Natural killer cell (primary cell): Measurements from ENCODE around the gene MRPS7. TPM values are rescaled to one million over a fixed set of nuclear protein-coding genes. Genes with fewer than 3 reads are reported as not detected.
A peak's percentile ranks its signal among the peaks of the same experiment; 100 is the strongest.

Source experiments
- ATAC-seq, 3 donors: fragments of 150-1000 bp in 2 of 3; fragments of 200-7000 bp in 1 of 3; cut with Tn5 transposase; 1 replicate in 1 of 3; 2 replicates in 2 of 3; pipeline ENCODE4 v1.10.0; 2021; ENCODE audit warnings: mild to moderate bottlenecking in 2 of 3, moderate library complexity in 2 of 3
- DNase-seq, 2 donors: peaks; one replicate each; pipeline versions ENCODE4 v3.0.0 to v3.0.0-alpha.2; 2013 to 2021; ENCODE audit warnings: mixed read lengths in 1 of 2
- H3K27ac ChIP-seq: one replicate; pipeline ENCODE4 v1.5.1; 2013; ENCODE audit warnings: mild to moderate bottlenecking, low read length
- H3K27me3 ChIP-seq: one replicate; pipeline ENCODE4 v1.6.1; 2013; ENCODE audit warnings: low read length; ENCODE audit not compliant: control insufficient read depth, insufficient read depth
- H3K36me3 ChIP-seq: one replicate; pipeline ENCODE4 v1.6.1; 2013; ENCODE audit warnings: low read length; ENCODE audit not compliant: control insufficient read depth, insufficient read depth
- H3K4me1 ChIP-seq: one replicate; pipeline ENCODE4 v1.6.1; 2013; ENCODE audit warnings: low read length; ENCODE audit not compliant: control insufficient read depth, insufficient read depth
- H3K4me3 ChIP-seq: one replicate; pipeline ENCODE4 v1.5.1; 2013; ENCODE audit warnings: low read length
- H3K9me3 ChIP-seq: one replicate; pipeline ENCODE4 v1.6.1; 2013; ENCODE audit warnings: low read length; ENCODE audit not compliant: control insufficient read depth, insufficient read depth
- H3K27ac Mint-ChIP-seq, 2 donors: one replicate each; pipeline ENCODE4 v1.8.0; 2022; ENCODE audit warnings: mild to moderate bottlenecking in 2 of 2, mixed read lengths in 2 of 2, moderate library complexity in 1 of 2
- H3K27me3 Mint-ChIP-seq, 2 donors: one replicate each; pipeline ENCODE4 v1.8.0; 2022; ENCODE audit warnings: low read depth in 2 of 2, mixed read lengths in 2 of 2
- H3K36me3 Mint-ChIP-seq: one replicate; pipeline ENCODE4 v1.8.0; 2022; ENCODE audit warnings: mixed read lengths
- H3K4me1 Mint-ChIP-seq, 2 donors: one replicate each; pipeline ENCODE4 v1.8.0; 2022; ENCODE audit warnings: mixed read lengths in 2 of 2
- H3K4me3 Mint-ChIP-seq: one replicate; pipeline ENCODE4 v1.8.0; 2022; ENCODE audit warnings: mild to moderate bottlenecking, moderate library complexity, mixed read lengths
- H3K9me3 Mint-ChIP-seq, 2 donors: one replicate each; pipeline ENCODE4 v1.8.0; 2022; ENCODE audit warnings: mixed read lengths in 2 of 2
- WGBS: methylation state at CpG from one replicate; pipeline ENCODE4 v1.1.7; 2013; ENCODE audit warnings: missing lambda C conversion rate; ENCODE audit not compliant: insufficient coverage; 5-methylcytosine and 5-hydroxymethylcytosine counted together
- intact Hi-C: fragments of 100-400 bp; cut with micrococcal nuclease; formaldehyde crosslinking; loops from one replicate; pipeline ENCODE4 v1.14.2; 2022
- total RNA-seq, 4 donors: library from RNA; stranded (reverse); fragments of 120-200 nt in 1 of 4; gene quantifications; one replicate each; pipeline versions ENCODE4 v1.2.3 to v1.2.4, GENCODE V29; 2013 to 2022
- TF ChIP-seq, protein P1 (sequence below): fragments of 200-600 bp; IDR thresholded peaks from one replicate; pipeline ENCODE4 v1.8.0; 2022; ENCODE audit warnings: antibody characterized with exemption

Gene MRPS7
- total RNA-seq, 3 donors from 2014 or later (not counting 1 experiment from before 2014, with no cell fraction given) = 27.3 to 29.4 (median 27.9) TPM

DNA sequence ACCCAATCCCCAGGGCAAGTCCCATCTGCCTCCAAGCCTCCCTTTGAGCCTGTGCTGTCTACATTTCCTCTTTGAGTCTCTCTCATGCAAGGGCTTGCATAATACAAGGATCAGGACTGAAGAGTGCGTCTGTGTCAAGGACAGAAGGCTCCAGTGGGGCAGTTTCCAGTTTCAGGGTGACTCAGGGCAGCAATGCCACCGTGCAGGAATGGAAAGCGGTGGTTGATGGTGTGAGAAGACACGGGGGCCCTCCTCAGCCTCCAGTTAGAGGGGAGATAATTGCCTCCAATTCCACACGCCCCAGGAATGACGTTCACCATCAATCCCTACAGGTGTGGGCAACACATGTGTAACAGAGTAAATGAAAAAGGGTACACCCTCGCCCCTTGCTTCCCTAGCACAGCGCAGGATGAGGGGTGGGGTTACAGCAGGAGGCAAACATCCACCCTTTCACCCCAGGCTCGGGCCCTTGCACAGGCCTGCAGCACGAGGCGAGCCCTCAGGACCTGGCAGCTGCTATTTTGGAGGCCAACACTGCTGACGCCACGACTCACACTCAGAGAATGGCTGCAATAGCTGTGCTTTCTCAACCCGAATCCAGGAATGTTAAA is 52.4 kb downstream of the MRPS7 start:
- 78% methylated on average over 14 of the region's 14 CpGs for WGBS
- ATAC-seq = peak in 1 of 3 donors; percentile 25
- Mint-ChIP-seq H3K27me3 (no peaks in the 10 kb centered on the region), H3K9me3 (no peaks in the 10 kb centered on the region), H3K36me3 (no peaks in the 10 kb centered on the region), H3K4me3 (no peak overlapping the region), H3K4me1 (peaks cover 5 to 12% of the 10 kb centered on the region in 2 donors), H3K27ac (peak overlapping the region; percentile 61 to 80)
- H3K4me1 ChIP-seq = peaks cover 63% of the 10 kb centered on the region
- H3K27me3 ChIP-seq = no peaks in the 10 kb centered on the region
- no peaks in the 10 kb centered on the region for H3K9me3 ChIP-seq
- no peak overlapping the region for H3K4me3 ChIP-seq
- DNase-seq = no peak
- TF ChIP-seq, protein P1, sequence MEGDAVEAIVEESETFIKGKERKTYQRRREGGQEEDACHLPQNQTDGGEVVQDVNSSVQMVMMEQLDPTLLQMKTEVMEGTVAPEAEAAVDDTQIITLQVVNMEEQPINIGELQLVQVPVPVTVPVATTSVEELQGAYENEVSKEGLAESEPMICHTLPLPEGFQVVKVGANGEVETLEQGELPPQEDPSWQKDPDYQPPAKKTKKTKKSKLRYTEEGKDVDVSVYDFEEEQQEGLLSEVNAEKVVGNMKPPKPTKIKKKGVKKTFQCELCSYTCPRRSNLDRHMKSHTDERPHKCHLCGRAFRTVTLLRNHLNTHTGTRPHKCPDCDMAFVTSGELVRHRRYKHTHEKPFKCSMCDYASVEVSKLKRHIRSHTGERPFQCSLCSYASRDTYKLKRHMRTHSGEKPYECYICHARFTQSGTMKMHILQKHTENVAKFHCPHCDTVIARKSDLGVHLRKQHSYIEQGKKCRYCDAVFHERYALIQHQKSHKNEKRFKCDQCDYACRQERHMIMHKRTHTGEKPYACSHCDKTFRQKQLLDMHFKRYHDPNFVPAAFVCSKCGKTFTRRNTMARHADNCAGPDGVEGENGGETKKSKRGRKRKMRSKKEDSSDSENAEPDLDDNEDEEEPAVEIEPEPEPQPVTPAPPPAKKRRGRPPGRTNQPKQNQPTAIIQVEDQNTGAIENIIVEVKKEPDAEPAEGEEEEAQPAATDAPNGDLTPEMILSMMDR = no peak
- H3K27ac ChIP-seq = peak overlapping the region; percentile 56
- intact Hi-C loops = no loop called here
- peaks cover 19% of the 10 kb centered on the region for H3K36me3 ChIP-seq

GRCh38 chr17:75315541-75316243 is 54.0 kb downstream of the MRPS7 start:
- DNase-seq = no peak
- TF ChIP-seq, protein P1 = no peak
- WGBS = 88% methylated on average over 18 of the region's 19 CpGs
- Histone ChIP-seq H3K36me3 (peaks cover 30% of the 10 kb centered on the region), H3K27me3 (no peaks in the 10 kb centered on the region), H3K4me3 (no peak overlapping the region), H3K27ac (peak overlapping the region; percentile 30), H3K4me1 (peaks cover 53% of the 10 kb centered on the region), H3K9me3 (no peaks in the 10 kb centered on the region)
- H3K27ac Mint-ChIP-seq = peak overlapping the region in 1 of 2 donors; percentile 22
- H3K36me3 Mint-ChIP-seq = no peaks in the 10 kb centered on the region
- H3K4me3 Mint-ChIP-seq = no peak overlapping the region
- no peaks in the 10 kb centered on the region for H3K9me3 Mint-ChIP-seq
- ATAC-seq = peak in 1 of 3 donors; percentile 9
- H3K27me3 Mint-ChIP-seq = no peaks in the 10 kb centered on the region
- intact Hi-C loops = no loop called here
- H3K4me1 Mint-ChIP-seq = peaks cover 5 to 12% of the 10 kb centered on the region in 2 donors

Other genes with a start within 250 kb of the MRPS7 start
- 10 to 100 TPM in 2 of 3 donors, 1 to 10 TPM in 1; 9.0 to 15.7 (median 12.9) TPM for gene MRPL58, start 249.2 kb upstream of the MRPS7 start, total RNA-seq
- gene ATP5PD, start 214.9 kb upstream of the MRPS7 start, total RNA-seq = 10 to 100 TPM; 74.7 to 96.3 (median 75.2) TPM
- 10 to 100 TPM; 17.4 to 27.0 (median 24.7) TPM for gene KCTD2, start 214.7 kb upstream of the MRPS7 start, total RNA-seq
- gene SLC16A5, start 173.9 kb upstream of the MRPS7 start, total RNA-seq = 10 to 100 TPM in 1 of 3 donors, 1 to 10 TPM in 2; 6.3 to 11.2 (median 10.0) TPM
- gene ARMC7, start 151.9 kb upstream of the MRPS7 start, total RNA-seq = 10 to 100 TPM in 2 of 3 donors, 1 to 10 TPM in 1; 9.3 to 18.6 (median 11.3) TPM
- gene NT5C, start 130.1 kb upstream of the MRPS7 start, total RNA-seq = 10 to 100 TPM; 58.1 to 67.4 (median 61.2) TPM
- gene JPT1, start 107.4 kb upstream of the MRPS7 start, total RNA-seq = 10 to 100 TPM; 45.0 to 54.8 (median 50.5) TPM
- 100 to 1,000 TPM; 240 to 294 (median 250) TPM for gene SUMO2, start 78.9 kb upstream of the MRPS7 start, total RNA-seq
- gene NUP85, start 56.2 kb upstream of the MRPS7 start, total RNA-seq = 10 to 100 TPM; 71.1 to 78.1 (median 77.0) TPM
- 10 to 100 TPM; 78.1 to 97.3 (median 94.0) TPM for gene GGA3, start 273 bp upstream of the MRPS7 start, total RNA-seq
- 10 to 100 TPM; 44.5 to 56.9 (median 50.3) TPM for gene MIF4GD, start 9.4 kb downstream of the MRPS7 start, total RNA-seq
- 10 to 100 TPM; 12.1 to 17.7 (median 14.8) TPM for gene SLC25A19, start 27.6 kb downstream of the MRPS7 start, total RNA-seq
- gene GRB2, start 143.8 kb downstream of the MRPS7 start, total RNA-seq = 100 to 1,000 TPM; 115 to 142 (median 116) TPM
- 100 to 1,000 TPM in 2 of 3 donors, 10 to 100 TPM in 1; 84.4 to 142 (median 104) TPM for gene TMEM94, start 194.8 kb downstream of the MRPS7 start, total RNA-seq